ENCODE data around the gene KATNA1. TPM values are rescaled to one million over a fixed set of nuclear protein-coding genes. Genes with fewer than 3 reads are reported as not detected.

The KATNA1 gene
- total and polyA plus RNA-seq, 9 of the 15 experiments (the other 6 are each of a cell fraction or from before 2014, with no cell fraction given), result 22.5 to 76.9 (median 45.0) TPM

GRCh38 chr6:149628875-149629510 is 19.5 kb downstream of the KATNA1 start (continued):
- TF ChIP-seq RBFOX2 (IDR thresholded peaks at IDR 0.05; ENCODE audit: low read depth, low read length) (no peak), NFYB (IDR thresholded peaks at IDR 0.05; ENCODE audit: extremely low read depth, insufficient read length) (no peak), RBM15 (IDR thresholded peaks at IDR 0.05; ENCODE audit: insufficient read depth, low read length) (no peak), RCOR1 (IDR thresholded peaks at IDR 0.05; ENCODE audit: borderline replicate concordance in 1 of 2, low read depth in 2 of 2, low read length in 2 of 2) (no peak), SIX5 (IDR thresholded peaks at IDR 0.05; ENCODE audit: borderline replicate concordance in 1 of 2, insufficient read depth in 1 of 2, low read depth in 1 of 2, low read length in 2 of 2) (no peak)

GRCh38 chr6:149627672-149628071 is 20.8 kb downstream of the KATNA1 start:
- FAIRE-seq, result no peak
- no peak for DNase-seq (ENCODE audit: extremely low read depth in 1 of 4, low spot score in 3 of 4)
- H3K36me3 ChIP-seq (ENCODE audit: control insufficient read depth, insufficient read depth, low read length), result peaks cover 47% of the 10 kb centered on the region
- H2AFZ ChIP-seq (ENCODE audit: low read depth, low read length), result no peak overlapping the region
- ChIA-PET POLR2A (interaction anchor here (0.6 to 1.6 kb wide), 3 partner anchors 13 to 95 kb away, joined by 3 to 6 read pairs (median 5); no protein-coding TSS in a partner anchor), CTCF (ENCODE audit: low intra/inter-chr PET ratio) (no interaction called here)
- intact Hi-C loops (cut with micrococcal nuclease), result no loop called here
- no peak overlapping the region for H3K27ac ChIP-seq (ENCODE audit: extremely low read depth, low read depth, low read length)
- no peaks in the 10 kb centered on the region for H4K20me1 ChIP-seq (replicated peaks; ENCODE audit: control insufficient read depth, insufficient read depth, low read length)
- no peak overlapping the region for H3K9ac ChIP-seq (ENCODE audit: insufficient read depth in 1 of 2, low read depth in 2 of 2, low read length in 2 of 2)
- in situ Hi-C loops (cut with MboI), result no loop called here
- H3K4me1 ChIP-seq (replicated peaks in 1 of 2; ENCODE audit: control insufficient read depth in 2 of 2, insufficient read depth in 2 of 2, low read length in 2 of 2), result no peaks in the 10 kb centered on the region
- no peaks in the 10 kb centered on the region for H3K27me3 ChIP-seq (ENCODE audit: control insufficient read depth in 2 of 2, insufficient read depth in 2 of 2, low read length in 2 of 2)
- H3K4me3 ChIP-seq, result no peak overlapping the region
- no peak; the same call in 2 of the 3 replicates for ATAC-seq
- no peaks in the 10 kb centered on the region for H3K79me2 ChIP-seq (ENCODE audit: control insufficient read depth, insufficient read depth, low read length)
- H3K9me1 ChIP-seq (ENCODE audit: control insufficient read depth, insufficient read depth, low read length), result no peaks in the 10 kb centered on the region
- H3K9me3 ChIP-seq (replicated peaks; ENCODE audit: control insufficient read depth, insufficient read depth, low read depth, low read length), result no peaks in the 10 kb centered on the region
- BruUV-seq (replicated peaks), result no TSS peak
- H3K4me2 ChIP-seq (ENCODE audit: insufficient read depth, low read length), result no peak overlapping the region
- TF ChIP-seq PTRF (tag; IDR thresholded peaks at IDR 0.05) (no peak), RB1 (IDR thresholded peaks at IDR 0.05; ENCODE audit: low read depth) (no peak), ZNF696 (CRISPR knock-in tag; conservative IDR thresholded peaks at IDR 0.05) (no peak), GTF3C2 (IDR thresholded peaks at IDR 0.05; ENCODE audit: borderline replicate concordance, extremely low read depth, insufficient read length) (no peak), NCOA1 (IDR thresholded peaks at IDR 0.05; ENCODE audit: low read depth) (no peak), SAFB2 (IDR thresholded peaks at IDR 0.05; ENCODE audit: borderline replicate concordance, low read depth, low read length, severe bottlenecking) (no peak), ZNF165 (CRISPR knock-in tag; IDR thresholded peaks at IDR 0.05; ENCODE audit: borderline replicate concordance) (no peak), GTF2E2 (tag; IDR thresholded peaks at IDR 0.05) (no peak), KLF6 (CRISPR knock-in tag; IDR thresholded peaks at IDR 0.05; ENCODE audit: borderline replicate concordance) (no peak), ZNF780A (CRISPR knock-in tag; IDR thresholded peaks at IDR 0.05) (no peak), ZBTB34 (CRISPR knock-in tag; IDR thresholded peaks at IDR 0.05) (no peak), ZNF124 (CRISPR knock-in tag; IDR thresholded peaks at IDR 0.05) (no peak), ZNF75A (CRISPR knock-in tag; IDR thresholded peaks at IDR 0.05) (no peak)
